SK-N-SH treated with all-trans-retinoic acid at 6 μM for 48 hours (cell line): ENCODE measurements around the gene EGFL8.

ENCODE experiments used
- GLIS3 ChIP-seq: fragments of 250-450 bp; sonication (Bioruptor Pico); IDR thresholded peaks from 2 replicates; pipeline ENCODE4 v1.5.0; 2020; ENCODE audit warnings: mild to moderate bottlenecking, moderate library complexity
- ISL1 ChIP-seq: fragments of 250-450 bp; sonication (Bioruptor Pico); IDR thresholded peaks from 2 replicates; pipeline ENCODE4 v2.1.2; 2022; ENCODE audit warnings: mild to moderate bottlenecking, moderate library complexity
- PATZ1 ChIP-seq: fragments of 250-450 bp; sonication (Bioruptor Pico); IDR thresholded peaks from 2 replicates; pipeline ENCODE4 v1.8.0; 2020; ENCODE audit warnings: mild to moderate bottlenecking, moderate library complexity, borderline replicate concordance
- PPARA ChIP-seq: fragments of 250-450 bp; sonication (Bioruptor Pico); IDR thresholded peaks from 2 replicates; pipeline ENCODE4 v1.5.0; 2020; ENCODE audit warnings: mild to moderate bottlenecking, borderline replicate concordance
- RARB ChIP-seq: fragments of 250-450 bp; sonication (Bioruptor Pico); IDR thresholded peaks from 2 replicates; pipeline ENCODE4 v1.8.0; 2021; ENCODE audit warnings: mild to moderate bottlenecking, moderate library complexity
- SNAI2 ChIP-seq: fragments of 250-450 bp; sonication (Bioruptor Pico); IDR thresholded peaks from 2 replicates; pipeline ENCODE4 v1.5.0; 2020; ENCODE audit warnings: mild to moderate bottlenecking, moderate library complexity
- ZFP3 ChIP-seq: fragments of 250-450 bp; sonication (Bioruptor Pico); IDR thresholded peaks from 2 replicates; pipeline ENCODE4 v1.5.0; 2020; ENCODE audit warnings: mild to moderate bottlenecking, moderate library complexity
- ZFP30 ChIP-seq: fragments of 450-650 bp; formaldehyde crosslinking; IDR thresholded peaks from 2 replicates; pipeline ENCODE4 v1.5.0; 2022; ENCODE audit warnings: mild to moderate bottlenecking, moderate library complexity
- ZNF70 ChIP-seq: fragments of 450-650 bp; formaldehyde crosslinking; IDR thresholded peaks from 2 replicates; pipeline ENCODE4 v1.5.0; 2020; ENCODE audit warnings: mild to moderate bottlenecking, moderate library complexity

- no peak for TF ChIP-seq ISL1
- TF ChIP-seq ZNF70 = no peak
- TF ChIP-seq PATZ1 = no peak
- TF ChIP-seq PPARA (CRISPR knock-in tag) = no peak
- no peak for TF ChIP-seq ZFP30 (CRISPR knock-in tag)
- TF ChIP-seq ZFP3 (CRISPR knock-in tag) = no peak
- TF ChIP-seq RARB (CRISPR knock-in tag) = no peak
- no peak for TF ChIP-seq SNAI2 (CRISPR knock-in tag)
- no peak for TF ChIP-seq GLIS3
Observed at GRCh38 chr6:32116674-32117073, 47.7 kb upstream of the EGFL8 start.
